HG03103 (cell line): ENCODE data around the gene ERAP2.

Source experiments
- ATAC-seq: cut with Tn5 transposase; IDR thresholded peaks from one replicate; pipeline ENCODE4 v1.9.1; 2021; ENCODE audit warnings: low read depth; ENCODE audit not compliant: unreplicated experiment

The ERAP2 gene

DNA sequence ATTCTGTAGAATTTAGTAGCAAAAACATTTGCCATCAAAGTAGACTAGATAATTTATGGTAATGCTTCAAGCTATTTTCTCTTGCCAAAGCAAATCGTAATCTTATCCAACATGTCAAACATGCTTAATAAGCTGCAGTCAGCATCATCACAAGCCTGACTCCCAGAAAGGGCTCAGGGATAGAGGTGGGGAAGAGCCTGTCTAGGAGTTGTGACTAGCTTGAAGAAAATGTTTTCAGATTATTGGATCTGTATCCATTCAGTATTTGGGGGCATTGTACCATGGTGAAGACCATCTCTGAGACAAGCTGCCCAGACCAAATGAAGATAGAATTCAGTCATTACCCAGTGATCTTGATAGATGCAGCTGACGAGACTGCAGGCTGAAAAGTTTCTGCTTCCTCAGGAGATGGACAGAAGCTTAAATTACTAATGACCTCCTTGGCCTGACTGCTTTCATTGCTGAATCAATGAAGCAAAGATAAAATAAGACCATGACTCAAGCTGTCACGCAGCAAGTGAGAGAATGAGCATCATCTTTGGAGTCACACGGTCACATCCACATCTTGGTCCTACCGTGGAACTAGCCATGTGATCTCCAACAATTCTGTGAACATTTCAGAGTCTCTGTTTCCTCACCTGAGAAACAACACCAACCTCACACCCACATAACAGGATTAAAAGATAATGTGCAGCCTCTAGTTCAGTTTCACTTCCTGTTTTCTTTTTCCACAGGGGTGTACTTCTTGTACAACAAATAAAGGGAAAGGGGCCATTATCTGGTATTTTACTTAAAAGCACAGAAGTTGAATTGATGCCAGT lies 9.4 kb downstream of the ERAP2 start:
- ATAC-seq, result peak; percentile 92

DNA sequence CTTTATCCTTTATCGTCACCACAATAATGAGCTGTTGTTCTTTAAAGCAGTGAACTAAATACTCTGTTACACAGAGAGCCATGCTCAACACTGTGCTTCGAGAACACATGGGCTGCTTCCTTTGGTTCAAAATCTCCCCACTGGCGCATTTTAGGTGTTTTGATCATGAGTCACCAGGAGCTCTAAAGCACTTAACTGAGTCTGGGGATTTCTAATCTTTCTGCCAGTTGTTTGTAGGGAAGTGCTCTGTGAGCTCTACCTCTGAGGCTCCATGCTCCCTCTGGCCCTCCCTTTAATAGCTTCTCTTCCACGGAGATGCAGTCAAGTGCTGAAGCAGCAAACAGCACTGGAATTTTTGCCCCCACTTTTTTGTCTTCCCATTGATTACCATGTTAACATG lies 17.0 kb downstream of the ERAP2 start:
- no peak for ATAC-seq

DNA sequence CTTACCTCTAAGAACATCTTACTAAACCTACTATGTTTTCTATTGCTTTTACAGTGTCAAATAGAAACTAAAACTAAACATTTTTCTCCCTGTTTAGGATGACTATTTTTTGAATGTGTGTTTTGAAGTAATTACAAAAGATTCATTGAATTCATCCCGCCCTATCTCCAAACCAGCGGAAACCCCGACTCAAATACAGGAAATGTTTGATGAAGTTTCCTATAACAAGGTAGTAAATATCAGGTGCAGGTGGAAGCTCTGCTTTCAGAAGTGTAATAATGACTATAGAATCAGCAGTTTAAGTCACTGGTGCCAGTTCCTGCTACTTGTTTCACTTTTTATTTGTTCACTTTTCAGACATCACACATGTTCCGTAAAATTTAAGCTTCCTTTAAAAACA lies 20.0 kb downstream of the ERAP2 start:
- peak; percentile 46 for ATAC-seq

- peak; percentile 97 for ATAC-seq
These were observed 20.5 kb downstream of the ERAP2 start for GRCh38 chr5:96896806-96897205.

- no peak for ATAC-seq
These were observed 25.1 kb downstream of the ERAP2 start for GRCh38 chr5:96901384-96901783.

GRCh38 chr5:96901841-96902240 lies 25.5 kb downstream of the ERAP2 start:
- ATAC-seq, result no peak

- no peak for ATAC-seq
These were observed 26.6 kb downstream of the ERAP2 start for GRCh38 chr5:96902876-96903275.

- no peak for ATAC-seq
These were observed 27.0 kb downstream of the ERAP2 start for GRCh38 chr5:96903300-96903699.

DNA sequence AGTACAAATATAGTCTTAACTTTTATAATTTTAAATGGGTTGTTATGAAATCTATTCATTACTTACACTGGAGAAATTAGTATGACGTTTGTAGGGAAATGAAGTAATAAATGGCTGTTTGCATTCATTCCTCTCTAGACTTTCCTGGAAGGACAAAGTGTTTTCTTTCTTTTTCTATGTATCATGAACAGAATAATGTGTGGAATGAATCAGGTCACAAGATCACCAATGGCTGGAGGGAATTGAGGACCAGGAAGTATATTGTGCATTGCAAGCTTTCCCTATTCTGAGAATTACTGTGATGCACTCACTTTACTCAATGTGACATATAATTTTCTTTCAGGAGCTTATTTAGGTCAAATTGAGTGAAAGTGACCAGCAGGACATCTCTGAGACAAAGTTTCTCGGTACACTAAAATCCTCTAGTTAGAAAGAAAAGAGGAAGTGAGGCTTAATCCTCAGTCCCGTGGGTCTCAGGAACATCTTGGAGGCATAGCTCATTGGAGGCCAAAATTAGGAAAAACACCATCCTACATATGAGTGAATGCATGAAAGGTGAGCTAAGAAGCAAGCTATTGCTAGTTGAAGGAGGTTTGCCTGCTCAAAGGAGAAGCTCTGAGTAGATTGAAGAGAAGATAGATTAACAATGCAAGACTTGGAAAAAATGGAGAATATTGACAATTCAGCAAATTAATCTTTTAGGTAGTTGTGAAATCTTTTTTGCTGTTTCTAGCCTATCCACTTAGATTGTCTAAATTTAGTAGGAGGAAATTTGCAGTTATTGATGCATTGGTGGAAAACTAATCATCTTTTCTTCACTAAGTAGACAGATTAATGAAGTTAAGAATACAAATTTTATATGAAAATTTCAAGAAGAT lies 28.0 kb downstream of the ERAP2 start:
- no peak for ATAC-seq

DNA sequence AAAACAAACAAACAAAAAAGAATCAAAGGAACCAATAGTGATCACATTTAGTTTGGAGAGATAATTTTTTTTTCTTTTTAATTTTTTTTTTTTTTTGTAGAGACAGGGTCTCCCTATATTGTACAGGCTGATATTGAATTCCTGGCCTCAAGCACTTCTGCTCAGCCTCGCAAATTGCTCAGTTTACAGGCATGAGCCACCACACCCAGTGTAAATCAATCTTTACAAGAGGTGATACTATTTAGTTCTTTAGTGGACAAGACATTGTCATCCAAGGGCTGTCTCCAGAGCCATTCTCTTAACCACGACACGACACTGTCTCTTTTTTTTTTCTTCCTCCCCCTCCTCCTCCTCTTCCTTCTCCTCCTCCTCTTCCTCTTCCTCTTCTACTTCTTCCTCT lies 29.6 kb downstream of the ERAP2 start:
- ATAC-seq, result no peak

- no peak for ATAC-seq
These were observed 32.7 kb downstream of the ERAP2 start for GRCh38 chr5:96909003-96909402.

- ATAC-seq, result no peak
These were observed 33.1 kb downstream of the ERAP2 start for GRCh38 chr5:96909435-96909834.

DNA sequence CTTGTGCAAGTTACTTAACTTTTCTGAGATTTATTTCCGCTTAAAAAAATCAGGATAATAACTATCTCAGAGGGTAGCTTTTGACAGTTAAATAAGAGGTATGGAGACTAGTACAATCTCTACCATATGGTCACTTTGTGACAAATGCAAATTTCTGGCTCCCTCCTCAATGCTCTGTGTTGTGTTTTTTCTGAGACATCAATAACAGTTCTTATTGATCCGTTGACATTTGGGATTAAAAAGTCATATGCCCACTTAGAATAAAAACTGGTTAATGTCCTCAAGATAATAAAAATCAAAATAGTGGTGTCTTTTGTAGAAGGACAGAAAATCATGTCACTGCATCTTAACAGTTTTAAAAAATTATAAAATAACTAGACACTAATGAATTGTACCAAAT lies 34.8 kb downstream of the ERAP2 start:
- no peak for ATAC-seq

GRCh38 chr5:96913233-96913632 lies 36.9 kb downstream of the ERAP2 start:
- no peak for ATAC-seq

GRCh38 chr5:96919754-96920197 lies 43.5 kb downstream of the ERAP2 start:
- ATAC-seq, result peak; percentile 47

GRCh38 chr5:96920744-96921355 lies 44.5 kb downstream of the ERAP2 start:
- no peak for ATAC-seq

GRCh38 chr5:96922499-96923244 lies 46.4 kb downstream of the ERAP2 start:
- no peak for ATAC-seq

DNA sequence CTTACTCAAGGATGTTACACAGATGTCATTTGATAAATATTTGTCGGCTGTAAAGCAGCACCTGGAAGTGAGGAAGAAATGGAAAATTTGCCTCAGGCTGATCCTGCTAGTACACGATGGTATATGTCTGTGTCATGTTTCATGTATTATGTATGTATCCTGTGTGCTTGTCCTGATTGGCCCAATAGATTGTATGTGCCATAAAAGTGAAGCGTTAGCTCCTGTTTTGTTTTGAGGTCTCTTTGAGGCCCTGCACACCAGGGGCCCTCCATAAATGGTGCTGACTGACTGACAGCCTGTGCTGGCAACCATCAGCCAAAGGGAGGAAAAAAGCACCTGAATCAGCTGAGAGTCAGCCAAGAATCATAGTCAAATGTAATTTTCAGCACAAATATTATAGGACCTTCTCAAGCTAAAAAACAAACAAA lies 47.7 kb downstream of the ERAP2 start:
- ATAC-seq, result no peak

GRCh38 chr5:96926276-96926675 lies 50.0 kb downstream of the ERAP2 start:
- no peak for ATAC-seq

- no peak for ATAC-seq
These were observed 50.7 kb downstream of the ERAP2 start for GRCh38 chr5:96927008-96927407.
